GM08714 (cell line): Measurements from ENCODE around the gene APBA2.
"Not testable (repeated sequence)": the region's sequence is repeated elsewhere in the genome, so short reads cannot be mapped to it uniquely, and the experiment has no call there.

Experiments
- H3K4me3 ChIP-seq: fragments of 200-500 bp; sonication (Bioruptor generic); 2 replicates; pipeline ENCODE4 v1.5.1; 2014; ENCODE audit warnings: mild to moderate bottlenecking, low read length, inconsistent platforms
- ZNF274 ChIP-seq: IDR thresholded peaks from 2 replicates; pipeline ENCODE4 v1.6.1; 2012; ENCODE audit warnings: mild to moderate bottlenecking, low read depth, low read length

APBA2 gene

DNA sequence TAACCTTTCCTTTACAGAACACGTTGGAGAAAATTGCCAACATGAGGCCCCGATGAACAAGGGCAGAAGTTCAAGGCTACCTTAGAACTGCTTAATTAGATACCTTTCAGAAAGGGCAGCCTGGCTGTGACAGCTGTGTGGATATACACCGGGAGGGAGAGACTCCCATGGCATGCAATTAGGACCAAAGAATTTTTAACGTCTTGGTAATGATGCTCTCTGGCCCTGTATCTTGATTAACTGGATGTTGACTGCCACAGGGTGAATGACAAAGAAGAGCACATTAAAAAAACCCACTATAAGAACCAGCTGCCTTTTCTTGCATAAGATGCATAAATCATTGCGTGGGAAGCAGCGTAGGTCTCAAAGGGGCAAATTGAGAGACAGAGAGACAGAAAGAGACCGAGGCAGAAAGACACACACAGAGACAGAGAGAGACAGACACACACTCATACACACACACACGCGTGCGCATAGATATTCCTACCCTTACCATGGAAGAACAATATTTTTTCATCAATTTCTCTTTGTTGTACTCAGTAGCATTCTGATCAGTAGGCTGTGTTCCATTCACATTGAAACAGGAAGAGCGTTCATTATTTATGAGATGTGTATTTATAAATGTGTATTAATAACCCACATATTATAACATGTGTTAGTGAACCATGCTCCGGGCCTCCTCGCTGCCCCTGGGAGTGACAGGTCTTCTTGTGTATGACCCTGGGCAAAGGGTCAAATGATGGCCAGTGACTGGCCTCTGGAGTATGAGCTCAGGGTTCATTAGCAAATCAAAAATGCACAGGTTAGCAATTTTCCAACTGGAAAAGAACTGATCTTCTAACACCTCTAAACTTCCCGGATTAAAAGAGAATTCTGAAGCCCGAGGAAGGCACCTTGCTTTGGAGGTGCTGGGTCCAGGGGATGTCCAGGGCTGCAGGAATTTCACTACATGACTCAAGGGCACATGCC, 265.0 kb downstream of the APBA2 start:
- no peak overlapping the region for H3K4me3 ChIP-seq
- TF ChIP-seq ZNF274 = no peak

DNA sequence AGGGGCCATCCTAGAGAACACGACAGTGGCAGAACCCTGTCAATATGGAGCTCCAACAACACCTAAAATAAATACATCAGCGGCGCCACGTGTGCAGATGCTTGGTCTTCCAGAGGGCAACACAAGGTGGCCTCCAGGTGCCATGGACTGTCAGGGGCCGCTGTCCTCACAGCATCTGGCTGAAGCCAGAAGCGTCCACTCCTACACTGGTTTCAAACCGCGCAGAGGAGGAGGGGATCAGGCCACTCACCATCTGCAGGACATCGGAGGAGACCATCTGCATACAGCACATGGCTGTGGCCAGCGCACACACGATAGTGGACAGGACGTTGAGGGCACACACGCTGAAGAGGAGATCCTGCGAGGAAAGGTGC, 265.7 kb downstream of the APBA2 start:
- no peak for TF ChIP-seq ZNF274
- no peak overlapping the region for H3K4me3 ChIP-seq

- no peak overlapping the region for H3K4me3 ChIP-seq
- no peak for TF ChIP-seq ZNF274
These were observed 270.7 kb downstream of the APBA2 start for GRCh38 chr15:29156521-29156920.

- TF ChIP-seq ZNF274 = no peak
- no peak overlapping the region for H3K4me3 ChIP-seq
These were observed 274.1 kb downstream of the APBA2 start for GRCh38 chr15:29159771-29160455.

GRCh38 chr15:29162411-29162810, 276.6 kb downstream of the APBA2 start:
- no peak for TF ChIP-seq ZNF274

DNA sequence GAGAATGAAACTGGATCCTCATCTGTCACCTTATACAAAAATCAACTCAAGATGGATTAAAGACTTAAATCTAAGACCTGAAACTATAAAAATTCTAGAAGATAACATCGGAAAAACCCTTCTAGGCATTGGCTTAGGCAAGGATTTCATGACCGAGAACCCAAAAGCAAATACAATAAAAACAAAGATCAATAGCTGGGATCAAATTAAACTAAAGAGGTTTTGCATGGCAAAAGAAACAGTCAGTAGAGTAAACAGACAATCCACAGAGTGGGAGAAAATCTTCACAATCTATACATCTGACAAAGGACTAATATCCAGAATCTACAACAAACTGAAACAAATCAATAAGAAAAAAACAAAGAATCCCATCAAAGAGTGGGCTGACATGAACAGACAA, 281.3 kb downstream of the APBA2 start:
- not testable (repeated sequence) for H3K4me3 ChIP-seq

More at GRCh38 chr15:29162411-29162810, 276.6 kb downstream of the APBA2 start:
- H3K4me3 ChIP-seq = no peak overlapping the region
